Tibial nerve (tissue), 4 donors: ENCODE data around the gene CALCA. TPM values are rescaled to one million over a fixed set of nuclear protein-coding genes. Genes with fewer than 3 reads are reported as not detected.
"Not testable (repeated sequence)": the region's sequence is repeated elsewhere in the genome, so short reads cannot be mapped to it uniquely, and the experiment has no call there.

Experiments used
- DNase-seq, 2 donors: peaks; one replicate each; pipeline ENCODE4 v3.0.0-alpha.2; 2019; ENCODE audit warnings: low spot score in 2 of 2
- H3K27ac ChIP-seq, 4 donors: fragments of 200-600 bp; sonication (generic) in 3 of 4; one replicate each; pipeline ENCODE4 v1.5.1; 2017 to 2019; ENCODE audit warnings: mild to moderate bottlenecking in 1 of 4
- H3K27me3 ChIP-seq, 2 donors: fragments of 200-600 bp; sonication (generic) in 1 of 2; one replicate each; pipeline versions ENCODE4 v1.5.1 to v1.6.0; 2017 to 2019
- H3K36me3 ChIP-seq, 3 donors: fragments of 200-600 bp; sonication (generic); one replicate each; pipeline ENCODE4 v1.5.1; 2018 to 2019
- H3K4me1 ChIP-seq, 4 donors: fragments of 200-600 bp; sonication (generic) in 3 of 4; one replicate each; pipeline ENCODE4 v1.5.1; 2017 to 2019
- H3K4me3 ChIP-seq, 4 donors: fragments of 200-600 bp; sonication (generic) in 3 of 4; one replicate each; pipeline ENCODE4 v1.5.1; 2017 to 2019; ENCODE audit warnings: mild to moderate bottlenecking in 1 of 4, moderate library complexity in 1 of 4
- H3K9me3 ChIP-seq, 4 donors: fragments of 200-600 bp; sonication (generic) in 3 of 4; one replicate each; pipeline ENCODE4 v1.5.1; 2017 to 2019
- EP300 ChIP-seq, 2 donors: sonication (generic); formaldehyde crosslinking; IDR thresholded peaks; one replicate each; pipeline ENCODE4 v1.6.1; 2017; ENCODE audit warnings: antibody characterized with exemption in 2 of 2, mild to moderate bottlenecking in 1 of 2
- POLR2A ChIP-seq, 2 donors: fragments of 450-650 bp; IDR thresholded peaks; one replicate each; pipeline ENCODE4 v1.6.1; 2017; ENCODE audit warnings: antibody characterized with exemption in 2 of 2, mild to moderate bottlenecking in 2 of 2, moderate library complexity in 2 of 2
- WGBS, 2 donors: methylation state at CpG; one replicate each; pipeline ENCODE4 v1.1.5; 2018; 5-methylcytosine and 5-hydroxymethylcytosine counted together
- total RNA-seq, 4 donors: library from RNA; depleted of rRNA; stranded (reverse); fragments of >200 nt; gene quantifications; one replicate each; pipeline ENCODE4 v1.1.0, GENCODE V29; 2016
- TF ChIP-seq, protein P1 (sequence below), 5 experiments: fragments of 200-600 bp in 3 of 5; fragments of 450-650 bp in 2 of 5; sonication (generic) in 3 of 5; IDR thresholded peaks; one replicate each; pipeline ENCODE4 v1.5.1; 2016 to 2019; ENCODE audit warnings: antibody characterized with exemption in 5 of 5, mild to moderate bottlenecking in 3 of 5, moderate library complexity in 2 of 5

Gene CALCA, protein sequence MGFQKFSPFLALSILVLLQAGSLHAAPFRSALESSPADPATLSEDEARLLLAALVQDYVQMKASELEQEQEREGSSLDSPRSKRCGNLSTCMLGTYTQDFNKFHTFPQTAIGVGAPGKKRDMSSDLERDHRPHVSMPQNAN
- not detected for total RNA-seq

DNA sequence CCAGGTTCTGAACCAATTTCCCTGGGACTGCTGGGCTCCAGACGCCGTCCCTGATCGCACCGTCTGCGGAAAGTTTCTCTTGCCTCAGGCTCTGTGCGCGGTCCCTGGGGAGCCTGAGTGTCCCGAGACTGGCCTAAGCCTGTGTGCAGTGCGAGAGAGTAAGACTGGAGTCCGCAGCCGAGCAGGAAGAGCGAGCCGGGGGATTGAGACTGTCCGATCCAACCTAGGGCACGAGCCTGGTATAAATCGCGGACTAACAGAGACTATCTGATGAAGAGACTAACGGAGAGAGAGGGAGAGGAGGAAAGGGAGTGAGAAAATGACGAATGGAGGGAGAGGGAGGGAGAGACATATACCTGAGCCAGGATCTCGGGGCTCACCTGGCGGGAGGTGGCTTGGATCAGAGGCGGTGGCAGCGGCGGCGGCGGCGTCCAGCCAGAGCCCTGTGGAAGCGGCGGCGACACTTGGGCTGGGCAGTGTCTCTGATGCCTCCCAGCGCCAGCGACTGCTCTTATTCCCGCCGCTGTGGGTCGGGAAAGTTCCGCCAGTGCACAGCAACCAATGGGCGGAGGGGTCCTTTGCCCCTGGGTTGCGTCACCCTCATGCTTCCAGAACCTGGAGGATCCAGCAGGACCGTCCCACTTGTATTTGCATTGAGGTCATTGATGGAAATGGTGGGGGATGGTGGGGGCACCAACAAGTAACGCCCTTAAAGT is at the start of gene CALCA:
CALCA (minus strand) TSS at position 487 of the 716 bp plus-strand sequence. CDS start 1,159 bp downstream, outside the sequence.
- H3K36me3 ChIP-seq, result no peaks in the 10 kb centered on the region
- no peaks in the 10 kb centered on the region for H3K9me3 ChIP-seq
- TF ChIP-seq, protein P1, sequence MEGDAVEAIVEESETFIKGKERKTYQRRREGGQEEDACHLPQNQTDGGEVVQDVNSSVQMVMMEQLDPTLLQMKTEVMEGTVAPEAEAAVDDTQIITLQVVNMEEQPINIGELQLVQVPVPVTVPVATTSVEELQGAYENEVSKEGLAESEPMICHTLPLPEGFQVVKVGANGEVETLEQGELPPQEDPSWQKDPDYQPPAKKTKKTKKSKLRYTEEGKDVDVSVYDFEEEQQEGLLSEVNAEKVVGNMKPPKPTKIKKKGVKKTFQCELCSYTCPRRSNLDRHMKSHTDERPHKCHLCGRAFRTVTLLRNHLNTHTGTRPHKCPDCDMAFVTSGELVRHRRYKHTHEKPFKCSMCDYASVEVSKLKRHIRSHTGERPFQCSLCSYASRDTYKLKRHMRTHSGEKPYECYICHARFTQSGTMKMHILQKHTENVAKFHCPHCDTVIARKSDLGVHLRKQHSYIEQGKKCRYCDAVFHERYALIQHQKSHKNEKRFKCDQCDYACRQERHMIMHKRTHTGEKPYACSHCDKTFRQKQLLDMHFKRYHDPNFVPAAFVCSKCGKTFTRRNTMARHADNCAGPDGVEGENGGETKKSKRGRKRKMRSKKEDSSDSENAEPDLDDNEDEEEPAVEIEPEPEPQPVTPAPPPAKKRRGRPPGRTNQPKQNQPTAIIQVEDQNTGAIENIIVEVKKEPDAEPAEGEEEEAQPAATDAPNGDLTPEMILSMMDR (IDR thresholded peaks at IDR 0.05), result no peak
- no peak for TF ChIP-seq EP300 (IDR thresholded peaks at IDR 0.05)
- no peak for TF ChIP-seq POLR2A (IDR thresholded peaks at IDR 0.05)
- DNase-seq, result no peak
- H3K4me3 ChIP-seq, result peak within 1 kb of the TSS in 1 of 4 donors; percentile 1
- peaks cover 0 to 40% (median 12%) of the 10 kb centered on the region in 4 donors for H3K4me1 ChIP-seq
- 4 to 5% methylated on average over 40 of the region's 40 CpGs for WGBS, 2 donors
- peaks cover 0 to 90% of the 10 kb centered on the region in 2 donors for H3K27me3 ChIP-seq
- H3K27ac ChIP-seq, result no peak within 1 kb of the TSS

DNA sequence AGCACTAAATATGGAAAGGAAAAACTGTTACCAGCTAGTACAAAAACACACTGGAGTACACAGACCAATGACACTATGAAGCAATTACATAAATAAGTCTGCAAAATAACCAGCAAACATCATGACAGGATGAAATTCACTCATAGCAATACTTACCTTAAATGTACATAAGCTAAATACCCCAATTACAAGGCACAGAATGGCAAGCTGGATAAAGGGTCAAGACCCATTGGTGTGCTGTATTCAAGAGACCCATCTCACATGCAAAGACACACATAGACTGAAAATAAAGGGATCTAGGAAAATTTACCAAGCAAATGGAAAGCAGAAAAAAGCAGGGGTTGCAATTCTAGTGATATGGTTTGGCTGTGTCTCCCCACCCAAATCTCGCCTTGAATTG is 44.0 kb upstream of the CALCA start:
- TF ChIP-seq EP300 (IDR thresholded peaks at IDR 0.05) (no peak), POLR2A (IDR thresholded peaks at IDR 0.05) (no peak)
- TF ChIP-seq, protein P1 (IDR thresholded peaks at IDR 0.05), result no peak
- Histone ChIP-seq H3K4me1 (no peaks in the 10 kb centered on the region), H3K4me3 (no peak overlapping the region), H3K9me3 (peaks cover 0 to 41% (median 5%) of the 10 kb centered on the region in 4 donors), H3K36me3 (no peaks in the 10 kb centered on the region), H3K27me3 (no peaks in the 10 kb centered on the region), H3K27ac (no peak overlapping the region)
- no peak for DNase-seq
- 96% methylated on average over 1 of the region's 1 CpG for WGBS, 2 donors

DNA sequence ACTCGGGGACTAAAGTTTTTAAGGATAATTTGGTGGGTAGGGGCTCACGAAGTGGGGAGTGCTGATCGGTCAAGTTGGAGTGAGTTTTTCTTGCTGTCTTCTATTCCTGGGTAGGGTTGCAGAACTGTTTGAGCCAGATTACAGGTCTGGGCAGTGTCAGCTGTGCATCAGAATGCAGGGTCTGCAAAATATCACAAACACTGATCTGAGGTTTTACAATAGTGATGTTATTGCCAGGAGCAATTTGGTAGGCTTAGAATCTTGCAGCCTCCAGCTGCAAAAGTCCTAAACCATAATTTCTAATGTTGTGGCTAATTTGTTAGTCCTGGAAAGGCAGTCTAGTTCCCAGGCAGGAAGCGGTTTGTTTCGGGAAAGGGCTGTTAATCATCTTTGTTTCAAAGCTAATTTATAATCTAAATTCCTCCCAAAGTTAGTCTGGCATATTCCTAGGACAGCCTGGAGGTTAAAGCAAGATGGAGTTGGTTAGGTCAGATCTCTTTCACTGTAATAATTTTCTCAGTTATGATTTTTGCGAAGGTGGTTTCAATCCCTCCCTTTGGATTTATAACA is 39.7 kb upstream of the CALCA start:
- H3K4me1 ChIP-seq, result no peaks in the 10 kb centered on the region
- H3K9me3 ChIP-seq, result peaks cover 0 to 20% (median 5%) of the 10 kb centered on the region in 4 donors
- H3K27ac ChIP-seq, result no peak overlapping the region
- TF ChIP-seq, protein P1 (IDR thresholded peaks at IDR 0.05), result no peak
- TF ChIP-seq POLR2A (IDR thresholded peaks at IDR 0.05), result no peak
- no peak for TF ChIP-seq EP300 (IDR thresholded peaks at IDR 0.05)
- H3K27me3 ChIP-seq, result no peaks in the 10 kb centered on the region
- no peak overlapping the region for H3K4me3 ChIP-seq
- DNase-seq, result no peak
- WGBS, 2 donors, result 31 to 40% methylated on average over 6 of the region's 6 CpGs
- no peaks in the 10 kb centered on the region for H3K36me3 ChIP-seq

DNA sequence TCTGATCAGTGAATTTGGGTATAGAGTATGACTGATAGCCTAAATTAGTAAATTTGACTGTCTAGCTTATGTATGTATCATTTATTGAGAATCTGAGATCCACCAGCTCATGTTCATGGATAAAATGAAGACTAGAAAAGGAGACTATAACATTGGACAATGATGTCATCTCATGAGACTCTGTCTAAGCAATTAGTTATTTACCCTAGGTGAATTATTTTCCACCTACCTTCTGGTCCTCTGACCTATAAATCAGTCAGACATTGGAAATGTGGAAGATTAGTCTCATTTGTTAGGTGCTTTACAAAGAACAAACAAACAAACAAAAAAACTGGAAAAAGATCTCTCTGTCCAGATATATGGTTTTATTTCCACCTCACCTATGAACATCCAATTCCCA is 38.7 kb upstream of the CALCA start:
- Histone ChIP-seq H3K27me3 (no peaks in the 10 kb centered on the region), H3K36me3 (no peaks in the 10 kb centered on the region), H3K4me3 (no peak overlapping the region), H3K4me1 (no peaks in the 10 kb centered on the region), H3K27ac (no peak overlapping the region), H3K9me3 (peaks cover 0 to 13% (median 2%) of the 10 kb centered on the region in 4 donors)
- no peak for DNase-seq
- TF ChIP-seq EP300 (IDR thresholded peaks at IDR 0.05), result no peak
- TF ChIP-seq, protein P1 (IDR thresholded peaks at IDR 0.05), result no peak
- TF ChIP-seq POLR2A (IDR thresholded peaks at IDR 0.05), result no peak

DNA sequence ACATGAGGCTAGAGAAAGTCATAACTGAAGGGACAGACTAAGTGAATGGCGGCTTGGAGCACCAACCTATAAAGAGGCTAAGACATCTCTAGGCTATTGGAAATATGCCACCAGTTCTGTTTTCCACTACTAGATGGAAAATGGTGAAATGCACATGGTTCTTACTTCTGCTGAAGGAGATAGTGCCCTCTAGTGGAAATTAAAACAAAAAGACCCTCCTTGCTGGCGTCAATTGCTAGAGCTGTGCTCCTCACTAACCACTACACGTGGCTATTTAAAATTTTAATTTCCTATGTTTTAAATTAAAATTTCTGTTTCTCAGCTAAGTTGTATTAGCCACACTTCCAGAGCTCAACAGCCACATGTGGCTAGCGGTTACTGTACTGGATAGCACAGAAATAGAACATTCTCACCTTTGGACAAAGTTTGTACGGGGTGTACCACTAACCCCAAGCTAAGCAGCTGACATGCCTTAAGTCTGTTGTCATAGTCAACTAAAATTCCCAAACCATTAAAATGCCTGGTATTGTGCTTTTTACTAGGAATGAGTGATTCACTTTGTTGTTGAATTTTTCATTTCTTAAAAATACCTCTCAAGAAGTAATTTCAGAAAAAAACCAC is 34.1 kb upstream of the CALCA start:
- no peak for DNase-seq
- no peaks in the 10 kb centered on the region for H3K9me3 ChIP-seq
- no peak overlapping the region for H3K27ac ChIP-seq
- no peaks in the 10 kb centered on the region for H3K4me1 ChIP-seq
- no peak overlapping the region for H3K4me3 ChIP-seq
- WGBS, 2 donors, result 56 to 59% methylated on average over 5 of the region's 5 CpGs
- no peaks in the 10 kb centered on the region for H3K27me3 ChIP-seq
- TF ChIP-seq, protein P1 (IDR thresholded peaks at IDR 0.05), result no peak
- TF ChIP-seq EP300 (IDR thresholded peaks at IDR 0.05) (no peak), POLR2A (IDR thresholded peaks at IDR 0.05) (no peak)
- no peaks in the 10 kb centered on the region for H3K36me3 ChIP-seq

DNA sequence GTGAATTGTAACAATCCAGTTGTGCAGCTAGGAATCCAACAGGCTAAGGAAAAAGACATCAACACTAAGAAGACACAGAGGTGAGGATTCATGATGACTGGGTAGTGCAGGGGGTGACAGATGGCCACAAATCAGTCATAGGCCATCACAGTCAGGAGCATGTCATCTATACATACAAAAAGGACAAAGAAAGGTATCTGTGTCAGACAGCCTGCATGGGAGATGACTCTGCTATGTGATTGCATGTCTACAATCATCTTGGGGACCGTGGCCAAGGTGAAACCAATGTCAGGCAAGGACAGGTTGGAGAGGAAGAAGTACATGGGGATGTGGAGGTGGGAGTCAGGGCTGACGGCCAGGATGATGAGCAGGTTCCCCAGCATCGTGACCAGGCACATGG is 16.0 kb upstream of the CALCA start:
- H3K27ac ChIP-seq, DNase-seq, H3K4me3 ChIP-seq: not testable (repeated sequence)

More for the DNA sequence above, 16.0 kb upstream of the CALCA start:
- not testable (repeated sequence) for H3K4me1 ChIP-seq, H3K27me3 ChIP-seq, H3K9me3 ChIP-seq, H3K36me3 ChIP-seq
- 67 to 72% methylated on average over 3 of the region's 3 CpGs for WGBS, 2 donors
